Large intestine (tissue), 3 donors: ENCODE data around the gene PPARGC1A. TPM values are rescaled to one million over a fixed set of nuclear protein-coding genes. Genes with fewer than 3 reads are reported as not detected.

Experiments
- DNase-seq, 2 donors: peaks; one replicate each; pipeline versions ENCODE4 v3.0.0 to v3.0.0-alpha.2; 2013
- H3K27ac ChIP-seq: one replicate; pipeline ENCODE4 v1.5.1; 2013; ENCODE audit warnings: low read length
- H3K27me3 ChIP-seq: 2 replicates; pipeline ENCODE4 v1.6.1; 2013; ENCODE audit warnings: low read length; ENCODE audit not compliant: control insufficient read depth, insufficient read depth
- H3K36me3 ChIP-seq: 2 replicates; pipeline ENCODE4 v1.6.1; 2013; ENCODE audit warnings: low read length; ENCODE audit not compliant: control insufficient read depth, insufficient read depth
- H3K4me1 ChIP-seq: one replicate; pipeline ENCODE4 v1.6.1; 2013; ENCODE audit warnings: low read length; ENCODE audit not compliant: control insufficient read depth, insufficient read depth
- H3K4me3 ChIP-seq: one replicate; pipeline ENCODE4 v1.5.1; 2013; ENCODE audit warnings: low read length
- H3K9me3 ChIP-seq: one replicate; pipeline ENCODE4 v1.6.1; 2013; ENCODE audit warnings: mild to moderate bottlenecking, low read depth, low read length, moderate library complexity; ENCODE audit not compliant: control insufficient read depth
- WGBS: methylation state at CpG from one replicate; pipeline ENCODE4 v1.1.5; 2013; ENCODE audit warnings: low lambda C conversion rate; ENCODE audit not compliant: insufficient coverage; 5-methylcytosine and 5-hydroxymethylcytosine counted together
- polyA plus RNA-seq: library from polyadenylated mRNA; unstranded; fragments of 120-200 nt; gene quantifications from one replicate; pipeline ENCODE4 v1.2.1, GENCODE V29; 2013

Gene PPARGC1A
- polyA plus RNA-seq, 1 donor, result 3.2 TPM

DNA sequence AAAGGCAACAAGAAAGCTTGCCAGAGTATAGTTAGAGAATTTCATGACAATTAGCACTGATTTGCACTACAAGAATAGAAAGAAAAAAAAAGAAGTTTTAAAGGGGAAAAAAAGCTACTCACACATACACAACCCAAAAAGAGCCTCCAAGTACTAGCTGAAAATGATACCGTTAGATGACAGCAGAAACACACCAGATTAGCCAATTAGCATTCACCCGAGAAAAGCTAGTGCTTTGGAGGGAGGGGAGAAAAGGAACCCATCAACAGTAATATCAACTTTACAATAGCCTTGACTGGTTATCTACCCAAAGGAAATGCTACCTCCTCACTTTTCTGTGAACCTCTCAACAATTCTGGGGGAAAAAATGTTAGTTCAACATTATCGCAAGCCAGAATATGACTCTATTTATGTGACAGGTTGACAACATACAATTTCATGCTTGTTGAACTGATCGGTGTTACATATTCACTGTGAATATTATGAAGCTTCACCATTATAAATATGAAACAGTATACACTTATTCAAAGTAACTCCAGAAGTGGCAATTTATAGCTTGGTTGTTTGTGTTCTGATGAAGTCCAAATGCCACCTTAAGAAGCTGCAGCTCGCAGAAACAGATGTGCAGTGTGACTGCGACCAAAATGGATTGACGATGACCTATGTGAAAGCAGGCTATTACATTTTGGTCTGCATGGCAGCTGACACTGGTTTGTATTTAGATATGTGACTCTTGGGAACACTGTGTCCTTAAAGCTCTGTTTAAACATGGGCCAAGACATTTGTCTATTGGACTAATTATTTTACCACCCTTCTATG, 15.9 kb downstream of the PPARGC1A start:
- no peak overlapping the region for H3K27ac ChIP-seq
- no peak overlapping the region for H3K4me3 ChIP-seq
- H3K9me3 ChIP-seq, result no peaks in the 10 kb centered on the region
- H3K4me1 ChIP-seq, result peaks cover 40% of the 10 kb centered on the region
- H3K27me3 ChIP-seq, result no peaks in the 10 kb centered on the region
- WGBS, result 92% methylated on average over 2 of the region's 7 CpGs
- no peak for DNase-seq
- H3K36me3 ChIP-seq, result no peaks in the 10 kb centered on the region

DNA sequence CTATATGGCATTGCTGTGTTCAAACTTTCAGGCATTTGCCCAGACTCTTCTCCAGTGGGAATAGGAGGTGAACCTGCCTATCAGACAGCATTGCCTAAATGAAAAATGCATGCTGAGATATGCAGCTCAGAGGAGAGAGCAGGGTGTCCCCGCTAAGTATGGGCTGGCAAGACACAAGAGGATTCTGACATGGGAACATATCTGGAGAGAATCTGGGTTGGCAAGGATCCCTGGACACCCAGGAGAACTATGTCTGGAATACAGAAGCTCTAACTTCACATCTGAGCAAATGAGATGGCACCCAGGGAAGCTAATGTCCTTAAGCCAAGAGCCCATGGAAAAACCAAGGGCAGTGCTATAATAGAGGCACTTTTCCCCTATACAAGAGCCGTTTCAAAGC, 18.4 kb downstream of the PPARGC1A start:
- Histone ChIP-seq H3K4me1 (peaks cover 22% of the 10 kb centered on the region), H3K36me3 (no peaks in the 10 kb centered on the region), H3K27ac (no peak overlapping the region), H3K27me3 (no peaks in the 10 kb centered on the region), H3K9me3 (no peaks in the 10 kb centered on the region), H3K4me3 (no peak overlapping the region)
- DNase-seq, result no peak
- WGBS, result 100% methylated on average over 1 of the region's 2 CpGs

DNA sequence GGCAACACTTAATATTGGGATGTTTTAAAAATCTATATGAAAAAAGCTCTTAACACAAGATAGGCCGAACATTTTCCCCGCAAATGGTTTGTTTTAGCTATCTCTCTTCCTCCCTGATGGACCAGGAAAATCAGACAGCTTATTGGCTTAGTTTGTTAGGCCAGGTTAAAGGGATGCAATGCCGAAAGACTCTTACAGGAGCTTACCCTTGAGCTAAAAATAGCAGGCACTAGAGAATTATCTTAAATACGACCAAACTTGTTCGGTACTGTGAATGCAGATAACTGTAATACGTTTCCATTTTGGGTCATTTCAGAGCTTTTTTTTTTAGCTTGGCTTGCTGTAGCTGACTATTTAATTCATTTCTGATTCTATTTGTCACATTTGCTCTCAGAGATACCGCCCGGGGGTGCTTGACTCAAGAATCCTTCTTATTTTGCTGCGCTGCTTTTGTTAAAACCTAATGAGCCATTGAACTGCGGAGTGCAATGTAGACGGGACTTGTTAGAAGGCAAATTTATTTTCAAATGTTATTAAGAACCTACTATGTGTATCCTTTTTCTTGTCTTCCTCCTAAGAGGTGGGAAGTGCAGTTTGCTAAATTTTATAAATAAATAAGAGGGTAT, 23.3 kb downstream of the PPARGC1A start:
- Histone ChIP-seq H3K9me3 (no peaks in the 10 kb centered on the region), H3K27me3 (no peaks in the 10 kb centered on the region), H3K36me3 (no peaks in the 10 kb centered on the region), H3K4me3 (no peak overlapping the region), H3K4me1 (peaks cover 12% of the 10 kb centered on the region), H3K27ac (no peak overlapping the region)
- WGBS, result 85% methylated on average over 8 of the region's 11 CpGs
- DNase-seq, result no peak

DNA sequence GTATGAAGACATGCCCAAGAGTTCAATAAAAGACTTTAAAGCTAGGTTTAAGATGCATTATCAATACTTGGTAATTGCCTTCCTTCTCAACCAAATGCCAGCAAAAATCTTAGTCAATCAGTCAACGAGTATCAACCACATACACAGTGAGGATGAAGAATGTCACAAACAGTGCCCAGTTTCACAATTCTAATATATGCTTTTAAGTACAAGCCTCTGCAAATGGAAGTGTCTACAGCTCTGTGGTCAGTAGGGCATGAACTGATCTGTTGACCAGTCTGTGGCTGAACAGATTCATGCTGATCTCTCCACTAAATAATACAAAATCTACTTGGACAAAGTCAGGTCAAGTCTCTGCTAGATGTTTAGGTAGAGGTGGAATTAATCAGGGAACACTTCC, 27.9 kb downstream of the PPARGC1A start:
- Histone ChIP-seq H3K36me3 (no peaks in the 10 kb centered on the region), H3K27ac (no peak overlapping the region), H3K9me3 (no peaks in the 10 kb centered on the region), H3K4me3 (no peak overlapping the region), H3K27me3 (no peaks in the 10 kb centered on the region), H3K4me1 (peaks cover 12% of the 10 kb centered on the region)
- WGBS, result 100% methylated on average over 1 of the region's 1 CpG
- no peak for DNase-seq

DNA sequence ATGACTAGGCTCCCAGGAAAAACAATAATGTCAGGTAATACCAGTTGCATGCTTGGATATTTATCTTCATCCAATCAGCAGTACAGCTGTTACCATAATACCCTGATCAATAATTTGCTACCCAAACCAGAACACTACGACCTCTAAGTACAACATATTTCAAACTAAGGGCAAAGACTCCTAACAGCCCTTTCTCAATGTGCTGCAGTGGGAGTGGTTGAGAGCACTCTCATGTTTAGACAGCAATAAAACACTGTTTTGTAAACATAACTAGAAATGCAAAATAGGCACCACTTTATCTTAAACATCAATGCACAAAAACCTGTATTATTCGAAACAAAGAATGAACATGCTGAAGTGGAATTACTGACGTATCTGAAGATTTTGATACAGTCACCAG, 28.9 kb downstream of the PPARGC1A start:
- no peaks in the 10 kb centered on the region for H3K27me3 ChIP-seq
- H3K4me1 ChIP-seq, result peaks cover 12% of the 10 kb centered on the region
- no peak overlapping the region for H3K4me3 ChIP-seq
- DNase-seq, result no peak
- H3K9me3 ChIP-seq, result no peaks in the 10 kb centered on the region
- WGBS, result no CpG with 5 or more reads among the region's 3 CpGs
- no peak overlapping the region for H3K27ac ChIP-seq
- H3K36me3 ChIP-seq, result no peaks in the 10 kb centered on the region

DNA sequence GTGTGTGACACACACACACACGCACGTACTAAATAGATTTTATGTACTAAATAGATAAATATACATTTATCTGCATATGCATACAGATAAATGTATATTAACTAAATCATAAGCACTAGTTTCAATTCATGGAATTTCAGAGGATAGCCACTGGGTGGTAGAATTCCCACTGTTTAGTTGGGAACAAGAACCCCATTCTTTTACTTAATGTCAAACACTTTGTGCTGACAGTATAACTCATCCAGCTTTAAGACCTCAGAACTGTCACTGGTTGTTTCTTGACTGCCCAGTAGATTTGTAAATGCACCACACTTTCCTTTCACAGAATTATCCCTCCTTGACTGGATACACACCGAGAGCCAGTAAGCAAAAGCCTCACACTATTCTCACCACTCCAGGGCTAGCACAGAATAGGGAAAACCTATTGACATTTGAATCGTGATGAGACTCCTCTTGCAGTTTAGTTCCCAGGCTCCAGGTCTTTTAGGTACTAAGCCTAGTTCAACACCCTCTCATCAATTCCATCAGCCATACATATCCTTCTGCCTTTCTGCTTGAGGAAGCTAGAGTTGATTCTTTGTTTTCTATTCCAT, 32.4 kb downstream of the PPARGC1A start:
- Histone ChIP-seq H3K36me3 (no peaks in the 10 kb centered on the region), H3K9me3 (no peaks in the 10 kb centered on the region), H3K27ac (no peak overlapping the region), H3K4me1 (no peaks in the 10 kb centered on the region), H3K27me3 (no peaks in the 10 kb centered on the region), H3K4me3 (no peak overlapping the region)
- no CpG with 5 or more reads among the region's 4 CpGs for WGBS
- peak in 1 of 2 donors; percentile 29 for DNase-seq

- WGBS, result no CpG with 5 or more reads among the region's 3 CpGs
- H3K9me3 ChIP-seq, result no peaks in the 10 kb centered on the region
- no peaks in the 10 kb centered on the region for H3K27me3 ChIP-seq
- no peak overlapping the region for H3K27ac ChIP-seq
- H3K4me1 ChIP-seq, result no peaks in the 10 kb centered on the region
- no peaks in the 10 kb centered on the region for H3K36me3 ChIP-seq
- peak in 1 of 2 donors; percentile 46 for DNase-seq
- H3K4me3 ChIP-seq, result no peak overlapping the region
These were observed 33.2 kb downstream of the PPARGC1A start for GRCh38 chr4:23856630-23857029.

GRCh38 chr4:23855912-23856605, 33.8 kb downstream of the PPARGC1A start:
- Histone ChIP-seq H3K9me3 (no peaks in the 10 kb centered on the region), H3K27ac (no peak overlapping the region), H3K4me3 (no peak overlapping the region), H3K4me1 (no peaks in the 10 kb centered on the region), H3K27me3 (no peaks in the 10 kb centered on the region), H3K36me3 (no peaks in the 10 kb centered on the region)
- no peak for DNase-seq
- WGBS, result 40% methylated on average over 1 of the region's 5 CpGs

GRCh38 chr4:23853986-23854660, 35.7 kb downstream of the PPARGC1A start:
- Histone ChIP-seq H3K27me3 (no peaks in the 10 kb centered on the region), H3K9me3 (no peaks in the 10 kb centered on the region), H3K4me1 (no peaks in the 10 kb centered on the region), H3K36me3 (no peaks in the 10 kb centered on the region), H3K27ac (no peak overlapping the region), H3K4me3 (no peak overlapping the region)
- 100% methylated on average over 2 of the region's 4 CpGs for WGBS
- no peak for DNase-seq

DNA sequence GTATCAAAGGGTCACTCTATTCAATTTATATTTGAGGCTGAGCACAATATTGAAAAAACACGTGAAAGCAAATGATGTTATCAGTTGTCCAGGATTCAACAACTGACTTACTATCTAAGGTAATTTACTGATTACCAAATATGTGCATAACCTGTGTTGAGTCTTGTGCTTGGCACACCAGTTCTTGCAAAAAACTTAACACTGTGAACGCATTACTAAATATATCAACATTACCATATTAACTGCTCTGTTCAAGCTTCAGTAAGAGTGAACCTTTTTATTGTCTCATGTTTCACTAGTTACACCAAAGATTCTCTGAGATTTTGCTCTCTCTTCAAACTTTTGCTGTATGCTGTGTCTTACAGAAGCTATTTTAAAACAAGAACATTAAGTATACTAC, 38.4 kb downstream of the PPARGC1A start:
- no peak for DNase-seq
- H3K4me1 ChIP-seq, result no peaks in the 10 kb centered on the region
- no peak overlapping the region for H3K27ac ChIP-seq
- no peaks in the 10 kb centered on the region for H3K9me3 ChIP-seq
- WGBS, result no CpG with 5 or more reads among the region's 2 CpGs
- no peak overlapping the region for H3K4me3 ChIP-seq
- no peaks in the 10 kb centered on the region for H3K36me3 ChIP-seq
- no peaks in the 10 kb centered on the region for H3K27me3 ChIP-seq
